PC-9 (cell line): Measurements from ENCODE around the gene MYH11.
"Not testable (repeated sequence)": the region's sequence is repeated elsewhere in the genome, so short reads cannot be mapped to it uniquely, and the experiment has no call there.

Experiments
- CTCF ChIP-seq: fragments of 200-600 bp; sonication (generic); conservative IDR thresholded peaks from 2 replicates; pipeline ENCODE4 v1.6.1; 2017; ENCODE audit warnings: mixed run types, antibody characterized with exemption, mild to moderate bottlenecking, moderate library complexity
- EZH2 ChIP-seq: fragments of 200-600 bp; sonication (generic); IDR thresholded peaks from 2 replicates; pipeline ENCODE4 v1.8.0; 2017; ENCODE audit warnings: antibody characterized with exemption, low read depth

GRCh38 chr16:15727697-15728096, 129.1 kb downstream of the MYH11 start:
- not testable (repeated sequence) for TF ChIP-seq EZH2, CTCF
